ENCODE measurements around the gene ZNF512B. TPM values are rescaled to one million over a fixed set of nuclear protein-coding genes. Genes with fewer than 3 reads are reported as not detected.

ZNF512B gene
- total RNA-seq, 2 experiments from 2014 or later = 7.2 to 14.3 TPM

DNA sequence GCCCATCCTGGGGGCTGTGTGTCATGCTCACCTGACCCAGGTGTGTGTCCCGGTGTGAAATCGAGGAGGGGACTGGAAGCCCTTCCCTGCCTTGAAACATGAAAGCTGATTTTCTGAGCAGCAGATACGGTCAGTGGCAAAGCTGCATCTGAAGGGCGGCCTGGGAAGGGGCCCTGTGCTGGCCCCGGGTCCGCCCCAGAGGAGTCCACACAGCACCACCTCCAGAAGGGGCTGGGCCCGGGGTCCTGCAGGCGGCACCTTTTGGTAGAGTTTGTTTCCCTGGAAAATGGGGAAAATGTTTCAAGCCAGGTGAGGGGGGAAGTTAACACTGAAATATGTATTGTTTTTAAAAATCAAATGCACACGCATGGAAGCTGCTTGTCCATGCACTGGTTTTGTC, 34.3 kb downstream of the ZNF512B start:
- no peaks in the 10 kb centered on the region for H3K9me2 ChIP-seq (ENCODE audit: insufficient read depth, low read length)
- no TSS peak for BruUV-seq (replicated peaks)
- DNase-seq (ENCODE audit: low spot score) = no peak
- H2AFZ ChIP-seq (ENCODE audit: low read length) = no peak overlapping the region
- peaks cover 75% of the 10 kb centered on the region for H3K36me3 ChIP-seq (ENCODE audit: insufficient read depth, low read length)
- intact Hi-C loops (cut with micrococcal nuclease; ENCODE audit: unreplicated experiment) = no loop called here
- H4K20me1 ChIP-seq (ENCODE audit: insufficient read depth, low read length) = no peaks in the 10 kb centered on the region
- TF ChIP-seq, protein P1, sequence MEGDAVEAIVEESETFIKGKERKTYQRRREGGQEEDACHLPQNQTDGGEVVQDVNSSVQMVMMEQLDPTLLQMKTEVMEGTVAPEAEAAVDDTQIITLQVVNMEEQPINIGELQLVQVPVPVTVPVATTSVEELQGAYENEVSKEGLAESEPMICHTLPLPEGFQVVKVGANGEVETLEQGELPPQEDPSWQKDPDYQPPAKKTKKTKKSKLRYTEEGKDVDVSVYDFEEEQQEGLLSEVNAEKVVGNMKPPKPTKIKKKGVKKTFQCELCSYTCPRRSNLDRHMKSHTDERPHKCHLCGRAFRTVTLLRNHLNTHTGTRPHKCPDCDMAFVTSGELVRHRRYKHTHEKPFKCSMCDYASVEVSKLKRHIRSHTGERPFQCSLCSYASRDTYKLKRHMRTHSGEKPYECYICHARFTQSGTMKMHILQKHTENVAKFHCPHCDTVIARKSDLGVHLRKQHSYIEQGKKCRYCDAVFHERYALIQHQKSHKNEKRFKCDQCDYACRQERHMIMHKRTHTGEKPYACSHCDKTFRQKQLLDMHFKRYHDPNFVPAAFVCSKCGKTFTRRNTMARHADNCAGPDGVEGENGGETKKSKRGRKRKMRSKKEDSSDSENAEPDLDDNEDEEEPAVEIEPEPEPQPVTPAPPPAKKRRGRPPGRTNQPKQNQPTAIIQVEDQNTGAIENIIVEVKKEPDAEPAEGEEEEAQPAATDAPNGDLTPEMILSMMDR (conservative IDR thresholded peaks at IDR 0.05; ENCODE audit: low read length) = no peak
- no peak for TF ChIP-seq EZH2phosphoT487 (IDR thresholded peaks at IDR 0.05; ENCODE audit: borderline replicate concordance, low read depth, low read length)
- H3K79me2 ChIP-seq (ENCODE audit: insufficient read depth, low read depth, low read length) = no peaks in the 10 kb centered on the region
- H3K4me2 ChIP-seq (ENCODE audit: low read length) = no peak overlapping the region
- no peak overlapping the region for H3K4me3 ChIP-seq (ENCODE audit: low read depth, low read length, poor library complexity, severe bottlenecking)
- no peaks in the 10 kb centered on the region for H3K4me1 ChIP-seq (ENCODE audit: insufficient read depth, low read length, poor library complexity, severe bottlenecking)
- no peak overlapping the region for H3K27ac ChIP-seq (ENCODE audit: low read depth, low read length, poor library complexity, severe bottlenecking)
- ChIA-PET CTCF (ENCODE audit: unreplicated experiment) (no interaction called here), POLR2A (interaction anchor here (1.3 kb wide), 1 partner anchor 24 kb away, joined by 3 read pairs; no protein-coding TSS in a partner anchor)
- H3K9me3 ChIP-seq (ENCODE audit: low read length) = no peaks in the 10 kb centered on the region

DNA sequence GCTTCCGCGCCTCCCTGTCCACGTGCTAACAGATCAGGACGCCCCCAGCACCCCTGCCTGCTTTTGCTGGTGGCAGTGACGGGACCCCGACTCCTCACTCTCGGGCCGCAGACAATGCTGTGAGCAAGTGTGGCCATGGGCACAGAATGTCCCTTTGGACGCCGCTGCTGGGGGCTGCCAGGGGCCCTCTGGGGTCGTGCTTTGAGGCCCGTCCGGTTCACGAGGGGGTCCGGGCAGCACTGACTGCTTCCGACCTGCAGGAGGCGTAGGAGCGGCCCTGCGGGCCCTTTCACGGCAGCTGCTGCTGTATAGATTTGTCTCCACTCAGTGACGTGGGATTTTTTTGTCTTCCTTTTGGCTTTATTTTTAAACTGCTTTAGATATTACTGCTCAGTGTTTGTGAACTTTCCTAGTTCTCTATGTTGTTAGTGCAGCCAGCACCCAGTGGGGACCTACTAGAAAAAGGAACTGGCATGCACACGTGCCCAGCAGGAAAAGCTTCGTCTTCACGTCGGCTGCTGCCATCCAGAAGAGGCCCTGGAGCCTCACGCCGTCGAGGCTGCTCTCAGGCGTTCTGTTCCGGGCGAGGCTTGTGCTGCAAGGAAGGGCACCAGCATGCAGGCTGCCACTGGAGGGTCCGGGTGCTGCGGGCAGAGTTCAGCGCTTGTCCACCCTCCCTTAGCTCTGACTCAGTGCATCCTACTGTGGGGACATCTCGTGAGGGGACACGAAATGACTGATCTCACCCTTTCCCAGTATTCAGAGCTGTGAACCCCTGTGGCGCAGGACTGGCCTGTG, 35.3 kb downstream of the ZNF512B start:
- ChIA-PET CTCF (ENCODE audit: unreplicated experiment) (no interaction called here), POLR2A (no interaction called here)
- no peaks in the 10 kb centered on the region for H3K9me3 ChIP-seq (ENCODE audit: low read length)
- intact Hi-C loops (cut with micrococcal nuclease; ENCODE audit: unreplicated experiment) = no loop called here
- no TSS peak for BruUV-seq (replicated peaks)
- no peaks in the 10 kb centered on the region for H3K4me1 ChIP-seq (ENCODE audit: insufficient read depth, low read length, poor library complexity, severe bottlenecking)
- H4K20me1 ChIP-seq (ENCODE audit: insufficient read depth, low read length) = no peaks in the 10 kb centered on the region
- H3K36me3 ChIP-seq (ENCODE audit: insufficient read depth, low read length) = peaks cover 76% of the 10 kb centered on the region
- H3K27ac ChIP-seq (ENCODE audit: low read depth, low read length, poor library complexity, severe bottlenecking) = no peak overlapping the region
- TF ChIP-seq, protein P1 (conservative IDR thresholded peaks at IDR 0.05; ENCODE audit: low read length) = peak; percentile 59; the same call in 1 of the 2 replicates
- no peak for TF ChIP-seq EZH2phosphoT487 (IDR thresholded peaks at IDR 0.05; ENCODE audit: borderline replicate concordance, low read depth, low read length)
- no peak for DNase-seq (ENCODE audit: low spot score)
- no peaks in the 10 kb centered on the region for H3K79me2 ChIP-seq (ENCODE audit: insufficient read depth, low read depth, low read length)
- no peak overlapping the region for H3K4me3 ChIP-seq (ENCODE audit: low read depth, low read length, poor library complexity, severe bottlenecking)
- no peaks in the 10 kb centered on the region for H3K9me2 ChIP-seq (ENCODE audit: insufficient read depth, low read length)
- no peak overlapping the region for H3K4me2 ChIP-seq (ENCODE audit: low read length)
- H2AFZ ChIP-seq (ENCODE audit: low read length) = no peak overlapping the region

DNA sequence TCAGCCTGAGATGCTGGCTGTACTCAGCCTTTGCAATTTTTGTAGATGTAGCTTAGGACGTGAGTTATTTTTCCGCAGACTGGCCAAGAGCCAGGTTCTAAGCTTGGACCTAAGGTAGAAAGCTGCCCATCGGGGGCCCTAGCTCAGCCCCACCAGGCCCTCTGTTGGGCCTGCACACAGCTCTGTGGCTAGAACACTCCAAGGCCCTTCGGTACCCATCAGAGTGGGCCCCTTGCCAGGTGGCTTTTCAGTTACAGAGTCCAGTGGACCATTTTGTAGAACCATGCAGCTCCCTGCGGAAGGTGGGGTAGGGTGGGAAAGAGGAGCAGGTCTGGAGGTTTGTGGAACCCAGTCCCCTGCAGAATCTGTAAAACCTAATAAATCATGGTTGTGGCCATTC, 36.1 kb downstream of the ZNF512B start:
- H4K20me1 ChIP-seq (ENCODE audit: insufficient read depth, low read length) = no peaks in the 10 kb centered on the region
- no peak overlapping the region for H3K4me3 ChIP-seq (ENCODE audit: low read depth, low read length, poor library complexity, severe bottlenecking)
- no peak overlapping the region for H3K4me2 ChIP-seq (ENCODE audit: low read length)
- intact Hi-C loops (cut with micrococcal nuclease; ENCODE audit: unreplicated experiment) = no loop called here
- no peak overlapping the region for H3K27ac ChIP-seq (ENCODE audit: low read depth, low read length, poor library complexity, severe bottlenecking)
- no peak overlapping the region for H2AFZ ChIP-seq (ENCODE audit: low read length)
- TF ChIP-seq EZH2phosphoT487 (IDR thresholded peaks at IDR 0.05; ENCODE audit: borderline replicate concordance, low read depth, low read length) = no peak
- TF ChIP-seq, protein P1 (conservative IDR thresholded peaks at IDR 0.05; ENCODE audit: low read length) = no peak
- POLR2A ChIA-PET = no interaction called here
- BruUV-seq (replicated peaks) = TSS peak; percentile 48
- no peaks in the 10 kb centered on the region for H3K4me1 ChIP-seq (ENCODE audit: insufficient read depth, low read length, poor library complexity, severe bottlenecking)
- no peaks in the 10 kb centered on the region for H3K79me2 ChIP-seq (ENCODE audit: insufficient read depth, low read depth, low read length)
- H3K36me3 ChIP-seq (ENCODE audit: insufficient read depth, low read length) = peaks cover 78% of the 10 kb centered on the region
- CTCF ChIA-PET (ENCODE audit: unreplicated experiment) = no interaction called here
- no peak for DNase-seq (ENCODE audit: low spot score)
- no peaks in the 10 kb centered on the region for H3K9me3 ChIP-seq (ENCODE audit: low read length)
- H3K9me2 ChIP-seq (ENCODE audit: insufficient read depth, low read length) = no peaks in the 10 kb centered on the region
